Endothelial cell (in vitro differentiated cells): ENCODE measurements around the gene PYGO2. TPM values are rescaled to one million over a fixed set of nuclear protein-coding genes. Genes with fewer than 3 reads are reported as not detected.

Source experiments
- DNase-seq: peaks from one replicate; pipeline ENCODE4 v3.0.0; 2021; ENCODE audit warnings: low spot score
- H3K27ac Mint-ChIP-seq: one replicate; pipeline ENCODE4 v1.8.0; 2021; ENCODE audit warnings: mixed read lengths, inconsistent platforms; ENCODE audit not compliant: unreplicated experiment
- H3K27me3 Mint-ChIP-seq: one replicate; pipeline ENCODE4 v1.8.0; 2021; ENCODE audit warnings: mild to moderate bottlenecking, moderate library complexity, mixed read lengths, inconsistent platforms; ENCODE audit not compliant: unreplicated experiment
- H3K36me3 Mint-ChIP-seq: one replicate; pipeline ENCODE4 v1.8.0; 2021; ENCODE audit warnings: mild to moderate bottlenecking, low read depth, mixed read lengths, inconsistent platforms; ENCODE audit not compliant: unreplicated experiment
- H3K4me1 Mint-ChIP-seq: one replicate; pipeline ENCODE4 v1.8.0; 2021; ENCODE audit warnings: mild to moderate bottlenecking, mixed read lengths, inconsistent platforms; ENCODE audit not compliant: unreplicated experiment
- H3K4me3 Mint-ChIP-seq: one replicate; pipeline ENCODE4 v1.8.0; 2021; ENCODE audit warnings: mild to moderate bottlenecking, mixed read lengths, inconsistent platforms; ENCODE audit not compliant: unreplicated experiment
- H3K9me3 Mint-ChIP-seq: one replicate; pipeline ENCODE4 v1.8.0; 2021; ENCODE audit warnings: mixed read lengths, inconsistent platforms; ENCODE audit not compliant: unreplicated experiment
- CTCF ChIP-seq: fragments of 200-600 bp; sonication (generic); IDR thresholded peaks from one replicate; pipeline ENCODE4 v1.5.0; 2021; ENCODE audit warnings: antibody characterized with exemption; ENCODE audit not compliant: unreplicated experiment
- total RNA-seq: library from RNA; stranded (reverse); fragmentation: NEBNext Ultra II Directional; extraction: Animal tissue kit (Norgen Biotek cat#: 25700); gene quantifications from one replicate; pipeline ENCODE4 v1.2.1, GENCODE V29; 2021; ENCODE audit not compliant: unreplicated experiment

The PYGO2 gene
- total RNA-seq, 1 donor from 2014 or later: 49.8 TPM

- no peak overlapping the region for H3K27ac Mint-ChIP-seq
- peaks cover 5% of the 10 kb centered on the region for H3K27me3 Mint-ChIP-seq
- H3K4me1 Mint-ChIP-seq: peaks cover 26% of the 10 kb centered on the region
- TF ChIP-seq CTCF: no peak
- H3K9me3 Mint-ChIP-seq: no peaks in the 10 kb centered on the region
- no peak overlapping the region for H3K4me3 Mint-ChIP-seq
- no peak for DNase-seq
- H3K36me3 Mint-ChIP-seq: peaks cover 4% of the 10 kb centered on the region
Observed at GRCh38 chr1:155009221-155009711, 47.7 kb upstream of the PYGO2 start.

DNA sequence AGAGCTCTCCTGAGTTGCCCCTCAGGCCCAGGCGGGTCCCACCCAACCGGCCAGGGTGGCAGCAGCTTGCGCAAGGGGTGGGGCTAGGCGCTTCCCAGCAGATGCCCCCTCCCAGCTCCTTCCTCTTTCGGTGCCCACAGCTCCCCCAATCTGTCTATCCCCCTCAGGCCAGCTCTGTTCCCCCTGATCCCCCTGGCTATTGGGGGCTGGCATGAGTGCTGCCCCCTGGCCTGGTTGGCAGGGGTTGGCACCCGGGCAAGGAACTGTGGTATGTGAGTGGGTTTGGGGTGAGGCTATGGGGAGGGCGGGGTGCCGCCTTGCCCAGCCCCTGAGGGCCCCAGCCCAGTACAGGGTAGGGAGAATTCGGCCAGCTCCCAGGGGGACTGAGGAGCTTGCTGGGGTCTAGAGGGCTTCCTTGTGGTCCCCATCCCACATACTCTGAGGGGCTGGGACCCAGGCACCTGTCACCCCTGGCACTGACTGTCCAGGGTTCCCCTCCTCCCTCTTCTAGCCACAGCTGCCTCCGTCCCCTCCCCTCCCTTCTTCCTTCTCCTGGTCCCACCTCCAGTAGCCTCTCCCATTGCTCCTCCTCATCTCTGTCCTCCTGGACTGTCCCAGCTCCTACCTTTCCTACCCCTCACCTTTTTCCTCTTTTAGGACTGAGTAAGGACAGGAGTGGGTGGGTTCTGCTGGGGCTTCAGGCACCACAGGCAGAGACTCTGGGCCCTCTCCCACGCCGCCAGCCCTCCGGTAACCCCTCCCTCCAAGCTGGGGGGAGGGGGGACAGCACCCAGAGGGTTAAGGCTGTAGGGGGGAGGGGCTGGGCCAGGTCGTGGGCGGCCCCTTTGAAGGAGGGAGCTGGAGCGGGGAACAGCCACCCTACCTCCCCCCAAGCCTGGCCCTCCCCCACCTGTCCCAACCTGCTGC is 46.7 kb upstream of the PYGO2 start:
- Mint-ChIP-seq H3K36me3 (peaks cover 4% of the 10 kb centered on the region), H3K27me3 (peaks cover 5% of the 10 kb centered on the region), H3K27ac (no peak overlapping the region), H3K4me1 (peaks cover 32% of the 10 kb centered on the region), H3K9me3 (no peaks in the 10 kb centered on the region), H3K4me3 (no peak overlapping the region)
- DNase-seq: no peak
- no peak for TF ChIP-seq CTCF

GRCh38 chr1:155007251-155007828 is 45.8 kb upstream of the PYGO2 start:
- Mint-ChIP-seq H3K27ac (no peak overlapping the region), H3K4me3 (no peak overlapping the region), H3K27me3 (peaks cover 3% of the 10 kb centered on the region), H3K9me3 (no peaks in the 10 kb centered on the region), H3K36me3 (peaks cover 4% of the 10 kb centered on the region), H3K4me1 (peaks cover 30% of the 10 kb centered on the region)
- TF ChIP-seq CTCF: no peak
- no peak for DNase-seq

DNA sequence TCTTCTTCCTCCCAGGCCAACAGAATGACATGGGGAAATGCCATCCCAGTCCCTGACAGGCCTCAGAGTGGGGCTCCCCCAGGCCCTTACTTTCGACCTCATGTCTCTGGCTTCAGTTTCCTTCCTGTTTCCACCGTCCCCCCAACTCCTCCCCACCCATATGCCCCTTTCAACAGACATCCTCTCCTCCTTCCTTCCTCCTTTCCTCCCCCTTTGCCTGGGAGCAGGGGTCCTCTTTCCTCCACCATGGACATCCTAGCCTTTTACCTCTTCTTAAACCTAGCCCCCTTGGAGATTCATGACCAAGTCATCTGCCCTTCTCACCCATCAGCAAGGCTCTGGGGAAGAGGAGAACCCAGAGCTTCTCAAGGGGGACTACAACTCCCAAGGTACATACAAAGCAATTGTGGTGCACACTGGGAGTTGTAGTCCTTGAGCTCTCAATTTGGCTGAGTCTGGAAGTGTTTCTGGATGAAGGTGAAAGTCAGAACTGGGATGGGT is 45.1 kb upstream of the PYGO2 start:
- Mint-ChIP-seq H3K27me3 (peaks cover 3% of the 10 kb centered on the region), H3K27ac (peak overlapping the region; percentile 61), H3K9me3 (no peaks in the 10 kb centered on the region), H3K4me1 (peaks cover 30% of the 10 kb centered on the region), H3K4me3 (peak overlapping the region; percentile 65), H3K36me3 (peaks cover 4% of the 10 kb centered on the region)
- TF ChIP-seq CTCF: no peak
- DNase-seq: no peak
